Immature natural killer cell (primary cell): ENCODE data around the gene CMPK1. TPM values are rescaled to one million over a fixed set of nuclear protein-coding genes. Genes with fewer than 3 reads are reported as not detected.
"Not testable (repeated sequence)": the region's sequence is repeated elsewhere in the genome, so short reads cannot be mapped to it uniquely, and the experiment has no call there.

Experiments
- DNase-seq, 3 donors: peaks; one replicate each; pipeline ENCODE4 v3.0.0; 2022; ENCODE audit warnings: mixed read lengths in 1 of 3
- H3K27ac Mint-ChIP-seq, 6 donors: one replicate each; pipeline ENCODE4 v1.8.0; 2020; ENCODE audit warnings: mixed read lengths in 6 of 6, mild to moderate bottlenecking in 5 of 6, inconsistent platforms in 4 of 6, moderate library complexity in 3 of 6
- H3K27me3 Mint-ChIP-seq, 3 donors: one replicate each; pipeline ENCODE4 v1.8.0; 2020 to 2021; ENCODE audit warnings: low read depth in 3 of 3, mild to moderate bottlenecking in 3 of 3, mixed read lengths in 3 of 3, moderate library complexity in 3 of 3, inconsistent platforms in 1 of 3
- H3K36me3 Mint-ChIP-seq, 3 donors: one replicate each; pipeline ENCODE4 v1.8.0; 2020; ENCODE audit warnings: mixed read lengths in 3 of 3, inconsistent platforms in 2 of 3, mild to moderate bottlenecking in 2 of 3
- H3K4me1 Mint-ChIP-seq, 2 donors: one replicate each; pipeline ENCODE4 v1.8.0; 2020; ENCODE audit warnings: inconsistent platforms in 2 of 2, mild to moderate bottlenecking in 2 of 2, mixed read lengths in 2 of 2, moderate library complexity in 1 of 2
- H3K4me3 Mint-ChIP-seq, 5 donors: one replicate each; pipeline ENCODE4 v1.8.0; 2020; ENCODE audit warnings: mild to moderate bottlenecking in 5 of 5, mixed read lengths in 5 of 5, inconsistent platforms in 3 of 5, moderate library complexity in 3 of 5
- H3K9me3 Mint-ChIP-seq, 6 donors: one replicate each; pipeline ENCODE4 v1.8.0; 2020; ENCODE audit warnings: mild to moderate bottlenecking in 6 of 6, mixed read lengths in 6 of 6, inconsistent platforms in 4 of 6, moderate library complexity in 3 of 6
- polyA plus RNA-seq, 3 donors: library from polyadenylated mRNA; unstranded; fragments of 300-500 nt; fragmentation: Illumina TruSeq; gene quantifications; one replicate each; pipeline ENCODE4 v1.2.3, GENCODE V29; 2021

Gene CMPK1, protein sequence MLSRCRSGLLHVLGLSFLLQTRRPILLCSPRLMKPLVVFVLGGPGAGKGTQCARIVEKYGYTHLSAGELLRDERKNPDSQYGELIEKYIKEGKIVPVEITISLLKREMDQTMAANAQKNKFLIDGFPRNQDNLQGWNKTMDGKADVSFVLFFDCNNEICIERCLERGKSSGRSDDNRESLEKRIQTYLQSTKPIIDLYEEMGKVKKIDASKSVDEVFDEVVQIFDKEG
- polyA plus RNA-seq = 100 to 1,000 TPM; 122 to 171 (median 140) TPM

DNA sequence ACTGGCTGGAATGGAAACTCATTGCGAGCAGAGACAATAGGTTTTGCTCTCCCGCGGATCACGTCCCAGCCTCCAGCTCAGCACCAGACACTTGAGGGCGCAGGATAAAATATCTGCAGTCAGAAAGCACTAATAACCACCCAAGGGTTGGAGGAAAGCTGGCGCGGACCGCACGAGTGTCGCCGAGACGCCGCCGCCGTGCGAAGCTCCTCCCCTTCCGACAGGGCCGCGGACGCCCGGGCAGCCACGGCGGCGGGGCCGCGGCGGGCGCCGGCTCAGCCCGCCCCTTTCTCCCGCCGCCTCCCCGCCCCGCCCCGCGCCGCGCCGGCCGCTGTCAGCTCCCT is at the start of gene CMPK1:
CMPK1 (plus strand) TSS at position 213 of the 344 bp plus-strand sequence. CDS start 156 bp downstream, outside the sequence.
- H3K27me3 Mint-ChIP-seq = peaks cover 2 to 9% (median 7%) of the 10 kb centered on the region in 3 donors
- H3K4me1 Mint-ChIP-seq = peaks cover 14 to 27% of the 10 kb centered on the region in 2 donors
- H3K27ac Mint-ChIP-seq = peak within 1 kb of the TSS; percentile 84 to 95 (median 94)
- H3K36me3 Mint-ChIP-seq = no peaks in the 10 kb centered on the region
- DNase-seq = peak in 2 of 3 donors; percentile 80
- no peaks in the 10 kb centered on the region for H3K9me3 Mint-ChIP-seq
- H3K4me3 Mint-ChIP-seq = peak within 1 kb of the TSS in 4 of 5 donors; percentile 93 to 95 (median 94)

DNA sequence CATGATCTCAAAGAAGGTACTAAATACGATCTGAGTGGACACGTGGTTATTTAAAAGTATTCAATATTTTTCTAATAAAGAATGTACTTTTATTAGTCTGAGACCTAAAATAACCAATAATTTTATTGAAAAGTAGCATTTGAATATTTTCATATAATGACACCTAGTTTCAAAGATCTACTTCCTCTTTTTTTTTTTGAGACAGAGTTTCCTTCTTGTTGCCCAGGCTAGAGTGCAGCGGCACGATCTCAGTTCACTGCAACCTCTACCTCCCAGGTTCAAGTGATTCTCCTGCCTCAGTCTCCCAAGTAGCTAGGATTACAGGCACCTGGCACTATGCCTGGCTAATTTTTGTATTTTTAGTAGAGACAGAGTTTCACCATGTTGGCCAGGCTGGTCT is 45.5 kb upstream of the CMPK1 start:
- H3K4me3 Mint-ChIP-seq, H3K27me3 Mint-ChIP-seq, H3K27ac Mint-ChIP-seq, H3K4me1 Mint-ChIP-seq, H3K9me3 Mint-ChIP-seq, H3K36me3 Mint-ChIP-seq, DNase-seq: not testable (repeated sequence)

DNA sequence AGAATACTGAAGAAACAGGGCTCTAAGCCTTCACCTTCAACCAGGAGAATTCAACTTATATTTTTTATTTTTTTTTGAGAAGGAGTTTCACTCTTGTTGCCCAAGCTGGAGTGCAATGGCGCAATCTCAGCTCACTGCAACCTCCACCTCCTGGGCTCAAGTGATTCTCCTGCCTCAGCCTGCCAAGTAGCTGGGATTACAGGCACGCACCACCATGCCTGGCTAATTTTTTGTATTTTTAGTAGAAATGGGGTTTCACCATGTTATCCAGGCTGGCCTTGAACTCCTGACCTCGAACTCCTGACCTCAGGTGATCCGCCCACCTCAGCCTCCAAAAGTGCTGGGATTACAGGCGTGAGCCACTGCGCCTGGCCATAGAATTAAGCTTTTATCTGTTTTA is 38.7 kb upstream of the CMPK1 start:
- not testable (repeated sequence) for DNase-seq, H3K27me3 Mint-ChIP-seq, H3K36me3 Mint-ChIP-seq, H3K9me3 Mint-ChIP-seq, H3K27ac Mint-ChIP-seq, H3K4me3 Mint-ChIP-seq
- peaks cover 9 to 11% of the 10 kb centered on the region in 2 donors for H3K4me1 Mint-ChIP-seq

DNA sequence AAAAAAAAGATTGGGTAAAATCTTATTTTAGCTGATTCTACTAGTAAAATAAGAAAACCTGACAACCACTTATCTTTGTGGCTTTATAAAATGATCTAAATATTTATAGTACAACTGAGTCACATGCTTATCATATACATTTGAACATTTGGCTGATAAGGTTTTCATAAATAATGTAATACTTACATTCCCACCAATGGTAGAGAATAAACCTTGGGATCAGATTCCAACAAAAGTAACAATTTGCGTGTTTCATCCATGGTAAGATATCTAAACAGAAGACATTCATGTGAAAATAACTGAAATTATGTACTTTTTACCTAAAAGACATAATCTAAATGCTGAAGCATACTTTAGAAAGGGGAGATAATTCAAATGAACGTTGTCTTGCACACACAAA is 38.0 kb upstream of the CMPK1 start:
- no peak overlapping the region for H3K4me3 Mint-ChIP-seq
- H3K27me3 Mint-ChIP-seq = no peaks in the 10 kb centered on the region
- peaks cover 9 to 11% of the 10 kb centered on the region in 2 donors for H3K4me1 Mint-ChIP-seq
- no peak overlapping the region for H3K27ac Mint-ChIP-seq
- H3K36me3 Mint-ChIP-seq = peaks cover 0 to under 1% (median 0%) of the 10 kb centered on the region in 3 donors
- H3K9me3 Mint-ChIP-seq = no peaks in the 10 kb centered on the region
- DNase-seq = no peak

DNA sequence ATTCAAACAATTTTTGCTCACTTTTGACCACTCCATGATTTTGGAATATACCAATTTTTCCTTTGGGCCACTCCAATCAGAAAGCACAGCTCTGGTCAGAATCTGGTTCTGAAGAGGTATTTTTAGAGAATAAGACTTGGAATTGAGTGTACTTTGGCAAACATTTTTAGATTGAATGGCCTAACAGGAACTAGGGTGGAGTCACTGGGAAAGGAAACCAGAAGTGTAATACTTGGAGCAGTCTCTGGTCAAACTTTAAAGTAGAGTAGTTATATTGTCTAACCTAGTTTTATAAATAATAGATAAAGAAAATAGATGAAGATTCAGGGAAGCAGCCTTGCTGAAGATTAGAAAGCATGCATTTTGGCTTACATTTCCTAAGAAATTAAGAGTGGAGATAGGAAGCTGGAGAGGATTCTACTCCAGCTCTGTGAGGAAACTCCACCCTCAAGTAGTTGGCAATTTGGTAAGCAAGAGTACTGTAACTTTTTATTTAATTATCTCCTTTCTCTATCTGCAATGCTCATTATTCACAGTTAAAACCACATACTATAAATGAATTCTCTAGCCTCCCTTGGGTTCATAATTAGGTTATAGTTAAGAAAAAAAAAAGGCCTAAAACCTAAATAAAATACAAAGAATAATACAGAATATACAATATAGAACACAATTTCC is 35.4 kb upstream of the CMPK1 start:
- Mint-ChIP-seq H3K4me1 (peaks cover 9 to 11% of the 10 kb centered on the region in 2 donors), H3K9me3 (no peaks in the 10 kb centered on the region), H3K4me3 (peak overlapping the region in 1 of 5 donors; percentile 10), H3K27me3 (no peaks in the 10 kb centered on the region), H3K27ac (peak overlapping the region in 3 of 6 donors; percentile 23 to 49 (median 42)), H3K36me3 (peaks cover 0 to 13% (median 4%) of the 10 kb centered on the region in 3 donors)
- no peak for DNase-seq

DNA sequence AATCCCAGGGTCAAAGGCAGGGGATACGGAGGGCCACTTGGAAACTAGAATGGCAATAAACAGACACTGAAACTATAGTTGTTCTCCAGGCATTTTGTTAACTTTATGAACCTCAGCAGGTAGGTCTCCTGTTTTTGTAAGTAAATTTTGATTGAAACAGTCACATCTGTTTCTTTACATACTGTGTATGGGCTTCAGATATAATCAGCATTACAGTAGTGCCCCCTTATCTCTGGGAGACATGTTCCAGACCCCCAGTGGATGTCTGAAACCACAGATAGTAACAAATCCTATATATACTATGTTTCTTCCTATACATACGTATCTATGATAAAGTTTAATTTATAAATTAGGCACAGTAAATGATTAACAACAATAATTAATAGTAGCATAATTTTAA is 31.1 kb upstream of the CMPK1 start:
- no peaks in the 10 kb centered on the region for H3K27me3 Mint-ChIP-seq
- no peaks in the 10 kb centered on the region for H3K9me3 Mint-ChIP-seq
- H3K4me3 Mint-ChIP-seq = no peak overlapping the region
- H3K36me3 Mint-ChIP-seq = peaks cover 0 to 13% (median 4%) of the 10 kb centered on the region in 3 donors
- DNase-seq = no peak
- H3K27ac Mint-ChIP-seq = no peak overlapping the region
- peaks cover 9 to 11% of the 10 kb centered on the region in 2 donors for H3K4me1 Mint-ChIP-seq

DNA sequence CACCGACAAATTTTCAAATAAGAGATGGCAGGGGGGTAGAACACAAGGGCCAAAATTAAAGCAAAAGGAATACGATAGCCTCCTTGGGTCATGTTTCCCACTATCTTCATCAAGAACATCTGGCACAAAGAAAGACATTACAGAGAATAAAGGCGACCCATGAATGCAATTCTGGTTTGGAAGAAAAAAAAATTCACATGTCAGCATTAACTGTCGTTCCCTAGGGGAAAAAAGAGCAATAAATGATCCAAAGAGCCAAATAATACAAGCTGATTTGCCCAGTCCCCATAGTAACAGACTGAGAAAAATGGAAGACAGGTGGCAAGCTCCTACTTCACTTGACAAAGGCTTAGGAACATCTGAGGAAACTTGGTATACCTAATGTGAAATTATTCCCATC is 24.2 kb upstream of the CMPK1 start:
- Mint-ChIP-seq H3K4me3 (no peak overlapping the region), H3K27me3 (peaks cover 3 to 10% (median 4%) of the 10 kb centered on the region in 3 donors), H3K9me3 (no peaks in the 10 kb centered on the region), H3K4me1 (peaks cover 13 to 20% of the 10 kb centered on the region in 2 donors), H3K36me3 (no peaks in the 10 kb centered on the region), H3K27ac (no peak overlapping the region)
- DNase-seq = no peak

DNA sequence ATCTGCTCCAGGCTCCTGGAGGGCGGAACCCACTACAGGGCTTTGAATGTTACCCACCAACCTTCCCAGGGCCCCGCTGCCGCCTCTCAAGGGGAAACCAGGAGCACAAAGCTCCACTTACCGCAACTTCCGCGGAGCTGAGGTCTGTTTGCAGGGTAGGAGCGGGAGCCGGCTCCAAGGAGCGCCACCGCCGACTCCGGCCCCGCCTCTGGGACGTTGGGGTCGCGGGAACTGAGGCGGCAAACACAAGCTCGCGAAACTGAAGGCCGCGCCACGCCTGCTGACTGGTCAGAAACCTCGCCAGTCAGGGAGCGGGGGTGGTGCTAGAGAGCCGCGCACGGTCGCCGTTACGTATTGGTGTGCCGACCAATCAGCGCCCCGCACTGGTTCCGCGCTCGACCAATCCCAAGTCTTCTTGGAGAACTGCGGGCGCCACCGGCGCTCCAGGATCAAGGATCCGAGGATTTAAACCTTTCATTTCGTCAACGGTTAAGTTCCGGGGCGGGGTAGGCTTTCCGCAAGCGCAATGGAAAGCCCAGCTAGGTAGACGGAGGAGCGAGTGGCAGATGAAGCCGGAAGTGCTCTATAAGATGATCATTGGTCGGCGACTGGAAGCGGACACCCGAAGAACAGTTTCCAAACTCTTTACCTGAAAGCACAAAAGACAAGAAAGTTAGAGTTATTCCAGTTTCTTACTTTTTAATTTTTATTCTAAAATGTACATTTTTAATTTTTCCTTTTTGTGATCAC is 19.5 kb upstream of the CMPK1 start, which contains the start of gene STIL:
STIL (minus strand) TSS at position 233 of the 750 bp plus-strand sequence. CDS start 3,828 bp downstream, outside the sequence.
- H3K4me3 Mint-ChIP-seq = peak within 1 kb of the TSS; percentile 91 to 99 (median 99)
- H3K27me3 Mint-ChIP-seq = peaks cover 4 to 10% (median 6%) of the 10 kb centered on the region in 3 donors
- H3K36me3 Mint-ChIP-seq = no peaks in the 10 kb centered on the region
- peaks cover 15 to 18% of the 10 kb centered on the region in 2 donors for H3K4me1 Mint-ChIP-seq
- H3K9me3 Mint-ChIP-seq = no peaks in the 10 kb centered on the region
- DNase-seq = peak; percentile 94 to 95 (median 94)
- peak within 1 kb of the TSS; percentile 96 to 99 (median 98) for H3K27ac Mint-ChIP-seq

DNA sequence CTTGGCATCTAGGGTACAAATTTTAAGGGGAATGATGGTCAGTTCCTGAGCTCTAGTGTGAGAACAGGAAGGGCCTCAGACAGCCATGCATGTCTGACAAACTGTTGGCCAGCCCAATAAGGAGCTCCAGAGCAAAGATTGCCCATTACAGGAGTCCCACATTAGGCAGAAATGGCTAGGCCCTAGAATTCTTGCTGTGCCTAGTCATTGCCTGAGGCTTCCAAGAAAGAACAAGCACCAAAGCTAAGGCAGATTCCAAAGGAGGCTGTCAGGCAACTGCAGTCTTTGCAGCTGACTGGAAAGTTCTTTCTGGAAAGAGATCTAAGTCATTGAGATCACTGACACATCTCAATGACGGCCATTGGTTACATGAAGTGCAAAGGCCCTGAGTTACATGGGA is 15.7 kb upstream of the CMPK1 start:
- Mint-ChIP-seq H3K4me1 (peaks cover 15 to 18% of the 10 kb centered on the region in 2 donors), H3K36me3 (no peaks in the 10 kb centered on the region), H3K4me3 (no peak overlapping the region), H3K9me3 (no peaks in the 10 kb centered on the region), H3K27ac (no peak overlapping the region), H3K27me3 (peaks cover 4 to 8% (median 6%) of the 10 kb centered on the region in 3 donors)
- DNase-seq = no peak

DNA sequence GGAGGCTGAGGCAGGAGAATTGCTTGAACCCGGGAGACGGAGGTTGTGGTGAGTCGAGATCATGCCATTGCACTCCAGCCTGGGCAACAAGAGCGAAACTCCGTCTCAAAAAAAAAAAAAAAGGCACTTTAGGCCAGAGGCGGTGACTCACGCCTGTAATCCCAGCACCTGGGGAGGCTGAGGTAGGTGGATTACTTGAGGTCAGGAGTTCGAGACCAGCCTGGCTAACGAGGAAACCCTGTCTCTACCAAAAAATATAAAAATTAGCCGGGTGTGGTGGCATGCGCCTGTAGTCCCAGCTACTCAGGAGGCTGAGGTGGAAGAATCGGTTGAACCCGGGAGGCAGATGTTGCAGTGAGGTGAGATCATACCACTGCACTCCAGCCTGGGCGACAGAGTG is 13.6 kb upstream of the CMPK1 start:
- H3K27me3 Mint-ChIP-seq, H3K4me3 Mint-ChIP-seq, H3K9me3 Mint-ChIP-seq, DNase-seq, H3K36me3 Mint-ChIP-seq, H3K4me1 Mint-ChIP-seq, H3K27ac Mint-ChIP-seq: not testable (repeated sequence)

DNA sequence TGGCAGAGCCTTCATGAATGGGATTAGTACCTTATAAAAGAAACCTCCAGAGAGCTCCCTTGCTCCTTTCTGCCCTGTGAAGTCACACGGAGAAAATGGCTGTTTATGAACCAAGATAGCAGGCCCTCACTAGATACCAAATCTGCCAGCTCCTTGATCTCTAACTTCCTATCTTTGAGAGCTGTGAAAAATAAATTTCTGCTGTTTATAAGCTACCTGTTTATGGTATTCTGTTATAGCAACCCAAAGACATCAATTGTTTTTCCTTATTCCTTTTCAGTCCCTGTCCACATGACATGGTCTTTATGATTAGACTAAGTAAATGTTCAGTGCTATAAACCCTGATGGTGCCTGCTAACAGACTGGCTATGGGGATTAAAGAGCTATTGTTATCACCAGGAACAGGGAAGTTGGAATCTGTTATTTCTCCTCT is 10.0 kb upstream of the CMPK1 start:
- no peaks in the 10 kb centered on the region for H3K4me1 Mint-ChIP-seq
- H3K27ac Mint-ChIP-seq = no peak overlapping the region
- H3K27me3 Mint-ChIP-seq = no peaks in the 10 kb centered on the region
- no peaks in the 10 kb centered on the region for H3K9me3 Mint-ChIP-seq
- H3K4me3 Mint-ChIP-seq = no peak overlapping the region
- H3K36me3 Mint-ChIP-seq = no peaks in the 10 kb centered on the region
- DNase-seq = no peak

DNA sequence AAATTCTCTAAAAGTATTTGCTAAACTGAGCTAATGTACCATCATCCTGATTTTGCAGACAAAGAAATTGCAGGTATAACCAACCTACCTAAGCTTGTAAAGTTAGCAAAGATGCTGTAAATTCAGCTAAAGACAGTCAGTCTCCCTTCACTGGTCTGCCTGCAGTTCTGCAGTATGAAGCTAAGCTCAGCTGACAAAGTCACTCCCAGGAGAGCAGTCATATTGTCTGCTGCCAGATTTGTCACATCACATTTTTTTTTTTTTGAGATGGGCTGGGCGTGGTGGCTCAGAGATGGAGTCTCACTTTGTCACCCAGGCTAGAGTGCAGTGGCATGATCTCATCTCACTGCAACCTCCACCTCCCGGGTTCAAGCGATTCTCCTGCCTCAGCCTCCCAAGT is 8.9 kb upstream of the CMPK1 start:
- Mint-ChIP-seq H3K27ac (no peak overlapping the region), H3K4me3 (no peak overlapping the region), H3K9me3 (no peaks in the 10 kb centered on the region), H3K4me1 (no peaks in the 10 kb centered on the region), H3K36me3 (no peaks in the 10 kb centered on the region), H3K27me3 (no peaks in the 10 kb centered on the region)
- no peak for DNase-seq

DNA sequence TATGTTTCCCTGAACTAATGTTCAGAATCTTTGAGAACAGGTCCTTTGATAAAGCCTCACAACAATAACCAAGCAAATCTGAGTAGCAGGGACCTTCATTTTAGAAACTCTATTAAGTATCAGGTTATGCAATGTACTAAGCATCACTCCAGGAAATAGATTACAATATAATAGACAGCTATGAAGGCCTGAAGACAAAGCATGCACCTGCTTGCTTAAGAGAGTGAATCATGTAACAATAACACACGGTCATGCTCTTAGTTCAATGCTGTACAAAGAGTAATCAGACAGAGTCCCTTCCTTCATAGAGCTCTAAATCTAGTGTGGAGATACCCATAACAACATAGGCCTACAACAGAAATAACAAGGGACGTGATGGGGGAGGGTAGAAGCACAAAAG is 8.1 kb upstream of the CMPK1 start:
- no peak overlapping the region for H3K27ac Mint-ChIP-seq
- H3K36me3 Mint-ChIP-seq = no peaks in the 10 kb centered on the region
- DNase-seq = no peak
- H3K27me3 Mint-ChIP-seq = no peaks in the 10 kb centered on the region
- no peak overlapping the region for H3K4me3 Mint-ChIP-seq
- H3K9me3 Mint-ChIP-seq = no peaks in the 10 kb centered on the region
- no peaks in the 10 kb centered on the region for H3K4me1 Mint-ChIP-seq

DNA sequence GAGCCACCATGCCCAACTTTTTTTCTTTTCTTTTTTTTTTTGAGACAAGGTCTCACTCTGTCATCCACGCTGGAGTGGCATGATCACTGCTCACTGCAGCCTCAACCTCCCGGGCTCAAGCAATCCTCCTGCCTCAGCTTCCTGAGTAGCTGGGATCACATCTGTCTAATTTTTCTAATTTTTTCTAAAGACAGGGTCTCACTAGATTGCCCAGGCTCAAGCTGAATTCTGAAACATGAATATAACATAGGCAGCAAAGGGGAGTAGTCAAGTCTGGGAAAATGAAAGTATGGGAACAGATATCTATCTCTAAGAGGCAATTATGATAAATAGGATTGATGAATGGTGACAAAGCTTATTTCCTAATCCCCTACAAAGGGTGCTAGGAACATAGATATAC is 7.3 kb upstream of the CMPK1 start:
- no peaks in the 10 kb centered on the region for H3K4me1 Mint-ChIP-seq
- H3K4me3 Mint-ChIP-seq = no peak overlapping the region
- no peaks in the 10 kb centered on the region for H3K9me3 Mint-ChIP-seq
- no peaks in the 10 kb centered on the region for H3K36me3 Mint-ChIP-seq
- no peak overlapping the region for H3K27ac Mint-ChIP-seq
- peaks cover 0 to 2% (median 0%) of the 10 kb centered on the region in 3 donors for H3K27me3 Mint-ChIP-seq
- DNase-seq = no peak
